ENCODE measurements around the gene PHLDB1.

PHLDB1 gene

GRCh38 chr11:118634431-118635236 is 27.2 kb downstream of the PHLDB1 start:
- Mint-ChIP-seq H3K27me3 (ENCODE audit: low read depth, poor library complexity) (peaks cover 2% of the 10 kb centered on the region), H3K36me3 (ENCODE audit: low read depth) (peaks cover 32% of the 10 kb centered on the region), H3K27ac (no peak overlapping the region), H3K4me3 (peak overlapping the region; percentile 78), H3K9me3 (no peaks in the 10 kb centered on the region), H3K4me1 (peaks cover 31% of the 10 kb centered on the region)
- peak; percentile 18 for TF ChIP-seq CTCF (IDR thresholded peaks at IDR 0.05)
- DNase-seq: peak; percentile 79

- H3K4me1 Mint-ChIP-seq: peaks cover 31% of the 10 kb centered on the region
- H3K27me3 Mint-ChIP-seq (ENCODE audit: low read depth, poor library complexity): peaks cover 2% of the 10 kb centered on the region
- peak; percentile 41 for DNase-seq
- H3K4me3 Mint-ChIP-seq: peak overlapping the region; percentile 78
- no peaks in the 10 kb centered on the region for H3K9me3 Mint-ChIP-seq
- no peak overlapping the region for H3K27ac Mint-ChIP-seq
- TF ChIP-seq CTCF (IDR thresholded peaks at IDR 0.05): no peak
- peaks cover 32% of the 10 kb centered on the region for H3K36me3 Mint-ChIP-seq (ENCODE audit: low read depth)
Measured at GRCh38 chr11:118635237-118635591, 27.8 kb downstream of the PHLDB1 start.

GRCh38 chr11:118635642-118636041 is 28.2 kb downstream of the PHLDB1 start:
- Mint-ChIP-seq H3K9me3 (no peaks in the 10 kb centered on the region), H3K27me3 (ENCODE audit: low read depth, poor library complexity) (peaks cover 5% of the 10 kb centered on the region), H3K36me3 (ENCODE audit: low read depth) (peaks cover 32% of the 10 kb centered on the region), H3K27ac (no peak overlapping the region), H3K4me3 (peak overlapping the region; percentile 78), H3K4me1 (peaks cover 31% of the 10 kb centered on the region)
- no peak for DNase-seq
- no peak for TF ChIP-seq CTCF (IDR thresholded peaks at IDR 0.05)

GRCh38 chr11:118636569-118637290 is 29.3 kb downstream of the PHLDB1 start:
- Mint-ChIP-seq H3K9me3 (no peaks in the 10 kb centered on the region), H3K4me1 (peaks cover 31% of the 10 kb centered on the region), H3K27me3 (ENCODE audit: low read depth, poor library complexity) (peaks cover 4% of the 10 kb centered on the region), H3K36me3 (ENCODE audit: low read depth) (peaks cover 28% of the 10 kb centered on the region), H3K4me3 (no peak overlapping the region), H3K27ac (no peak overlapping the region)
- TF ChIP-seq CTCF (IDR thresholded peaks at IDR 0.05): no peak
- no peak for DNase-seq

GRCh38 chr11:118638726-118639125 is 31.3 kb downstream of the PHLDB1 start:
- H3K36me3 Mint-ChIP-seq (ENCODE audit: low read depth): peaks cover 16% of the 10 kb centered on the region
- H3K4me1 Mint-ChIP-seq: peaks cover 24% of the 10 kb centered on the region
- no peaks in the 10 kb centered on the region for H3K9me3 Mint-ChIP-seq
- no peak overlapping the region for H3K27ac Mint-ChIP-seq
- no peak overlapping the region for H3K4me3 Mint-ChIP-seq
- no peak for TF ChIP-seq CTCF (IDR thresholded peaks at IDR 0.05)
- peaks cover 2% of the 10 kb centered on the region for H3K27me3 Mint-ChIP-seq (ENCODE audit: low read depth, poor library complexity)
- no peak for DNase-seq

Measured in nephron progenitor cell (in vitro differentiated cells).